GM13976 (cell line): ENCODE results near the gene EXOC7.

Experiments
- DNase-seq: peaks from one replicate; pipeline ENCODE4 v3.0.0; 2012; ENCODE audit warnings: low spot score
- CTCF ChIP-seq: IDR thresholded peaks from 2 replicates; pipeline ENCODE4 v1.5.1; 2012; ENCODE audit warnings: borderline replicate concordance, mild to moderate bottlenecking; ENCODE audit not compliant: insufficient read depth; ENCODE audit errors: extremely low read depth, missing control alignments, control extremely low read depth
- in situ Hi-C: fragments of 300-500 bp; cut with MboI; formaldehyde crosslinking; loops from one replicate; pipeline ENCODE4 v1.12.0; 2022; ENCODE audit warnings: low sequenced_read_pairs, mixed read lengths, inconsistent platforms; ENCODE audit not compliant: unreplicated experiment

The EXOC7 gene

GRCh38 chr17:76104140-76104895 lies 731 bp upstream of the EXOC7 start:
- in situ Hi-C loops = no loop called here
- no peak for TF ChIP-seq CTCF
- DNase-seq = no peak

GRCh38 chr17:76102944-76103273 lies 678 bp downstream of the EXOC7 start:
- in situ Hi-C loops = no loop called here
- no peak for DNase-seq
- no peak for TF ChIP-seq CTCF

- in situ Hi-C loops = no loop called here
- no peak for DNase-seq
- no peak for TF ChIP-seq CTCF
Measured at GRCh38 chr17:76097716-76098295, 5.8 kb downstream of the EXOC7 start.

GRCh38 chr17:76095943-76096342 lies 7.6 kb downstream of the EXOC7 start:
- in situ Hi-C loops = no loop called here
- TF ChIP-seq CTCF = no peak

GRCh38 chr17:76094046-76094445 lies 9.5 kb downstream of the EXOC7 start:
- no peak for TF ChIP-seq CTCF
- peak; percentile 15 for DNase-seq
- in situ Hi-C loops = no loop called here

More at GRCh38 chr17:76095943-76096342, 7.6 kb downstream of the EXOC7 start:
- DNase-seq = no peak

- TF ChIP-seq CTCF = no peak
- in situ Hi-C loops = no loop called here
Measured at GRCh38 chr17:76092526-76093413, 10.8 kb downstream of the EXOC7 start.

More at GRCh38 chr17:76092526-76093413, 10.8 kb downstream of the EXOC7 start:
- peak; percentile 23 for DNase-seq
